Panc1 (cell line): ENCODE measurements around the gene TLE7. TPM values are rescaled to one million over a fixed set of nuclear protein-coding genes. Genes with fewer than 3 reads are reported as not detected.

ENCODE experiments used
- ATAC-seq: fragments of 200-7000 bp; cut with Tn5 transposase; 2 replicates; pipeline ENCODE4 v1.9.1; 2020; ENCODE audit warnings: mild to moderate bottlenecking, moderate library complexity
- BruUV-seq: library from RNA; stranded (reverse); fragments of 400-500 nt; replicated peaks from 2 replicates; lab custom pipeline; 2021; lab: Mats Ljungman, UMichigan
- CTCF ChIA-PET: fragments of 300-600 bp; sonication (Branson Sonifier 250); formaldehyde crosslinking; loops from one replicate; lab custom pipeline; 2022; ENCODE audit warnings: antibody characterized with exemption; lab: Charles Lee
- POLR2A ChIA-PET: fragments of 300-600 bp; sonication (Branson Sonifier 250); formaldehyde crosslinking; loops from one replicate; lab custom pipeline; 2022; ENCODE audit warnings: antibody characterized with exemption; lab: Charles Lee
- DNase-seq: peaks from one replicate; pipeline ENCODE4 v3.0.0-alpha.2; 2010; ENCODE audit warnings: low read depth, low spot score
- H3K27ac ChIP-seq: 2 replicates; pipeline ENCODE4 v1.5.1; 2011; ENCODE audit warnings: mild to moderate bottlenecking, low read length, inconsistent platforms
- H3K27me3 ChIP-seq: fragments of 200-500 bp; sonication (Bioruptor generic); 2 replicates; pipeline ENCODE4 v1.6.0; 2014; ENCODE audit warnings: low read length, inconsistent platforms; ENCODE audit not compliant: control insufficient read depth, insufficient read depth
- H3K36me3 ChIP-seq: fragments of 200-500 bp; sonication (Bioruptor generic); 2 replicates; pipeline ENCODE4 v1.5.1; 2014; ENCODE audit warnings: inconsistent platforms, mild to moderate bottlenecking, low read length, moderate library complexity; ENCODE audit not compliant: control insufficient read depth, insufficient read depth
- H3K4me1 ChIP-seq: 2 replicates; pipeline ENCODE4 v1.5.1; 2011; ENCODE audit warnings: inconsistent platforms, mild to moderate bottlenecking, low read length, moderate library complexity; ENCODE audit not compliant: control insufficient read depth, insufficient read depth
- H3K4me3 ChIP-seq, 2 experiments: 2 replicates each; pipeline ENCODE4 v1.5.1; 2011 to 2012; ENCODE audit warnings: low read depth in 2 of 2, low read length in 2 of 2, mild to moderate bottlenecking in 2 of 2, inconsistent platforms in 1 of 2, moderate library complexity in 1 of 2
- H3K9me3 ChIP-seq: fragments of 200-500 bp; sonication (Bioruptor generic); 2 replicates; pipeline ENCODE4 v1.5.1; 2014; ENCODE audit warnings: low read depth, mild to moderate bottlenecking, inconsistent platforms, low read length, moderate library complexity; ENCODE audit not compliant: control insufficient read depth, insufficient read depth
- CTCF ChIP-seq: fragments of 450-650 bp; IDR thresholded peaks from 2 replicates; pipeline ENCODE4 v1.5.1; 2017; ENCODE audit warnings: mild to moderate bottlenecking
- POLR2AphosphoS5 ChIP-seq: IDR thresholded peaks from 2 replicates; pipeline ENCODE4 v1.6.1; 2012; ENCODE audit warnings: mild to moderate bottlenecking, low read depth, low read length, moderate library complexity
- REST ChIP-seq, 2 experiments: IDR thresholded peaks; 2 replicates each; pipeline ENCODE4 v1.6.1; 2011 to 2012; ENCODE audit warnings: low read depth in 2 of 2, control low read depth in 1 of 2, low read length in 1 of 2, mild to moderate bottlenecking in 1 of 2, moderate library complexity in 1 of 2; ENCODE audit not compliant: insufficient read depth in 1 of 2
- SIN3A ChIP-seq: IDR thresholded peaks from 2 replicates; pipeline ENCODE4 v1.6.1; 2012; ENCODE audit warnings: low read depth, mild to moderate bottlenecking, low read length, moderate library complexity, borderline replicate concordance; ENCODE audit not compliant: insufficient read depth
- TCF7L2 ChIP-seq: IDR thresholded peaks from 2 replicates; pipeline ENCODE4 v1.6.1; 2011; ENCODE audit warnings: mild to moderate bottlenecking, low read depth, low read length, inconsistent platforms
- in situ Hi-C: cut with HindIII; loops from 2 replicates; pipeline ENCODE4 v1.10.0; 2016; ENCODE audit warnings: low sequenced_read_pairs, low pct_unique_long_range_greater_than_20kb
- intact Hi-C: fragments of 100-400 bp; cut with micrococcal nuclease; formaldehyde crosslinking; loops from one replicate; pipeline ENCODE4 v1.10.0; 2022; ENCODE audit not compliant: unreplicated experiment
- total RNA-seq: library from RNA; stranded (reverse); gene quantifications from one replicate; pipeline ENCODE4 v1.2.1, GENCODE V29; 2021; ENCODE audit not compliant: unreplicated experiment

TLE7 gene
- total RNA-seq, 1 experiment from 2014 or later = not detected

- CTCF ChIA-PET = no interaction called here
- intact Hi-C loops = no loop called here
Measured at GRCh38 chr16:71380831-71381230, 61.0 kb downstream of the TLE7 start.

More at GRCh38 chr16:71380831-71381230, 61.0 kb downstream of the TLE7 start:
- ATAC-seq (no peak), DNase-seq (no peak)
- TF ChIP-seq POLR2AphosphoS5 = no peak
- TF ChIP-seq SIN3A = no peak
- TF ChIP-seq CTCF = no peak
- TF ChIP-seq REST (IDR thresholded peaks at IDR 0.05; ENCODE audit: insufficient read depth in 1 of 2, low read depth in 2 of 2, low read length in 1 of 2) = no peak
- no peak for TF ChIP-seq TCF7L2
- in situ Hi-C loops = no loop called here
- Histone ChIP-seq H3K36me3 (no peaks in the 10 kb centered on the region), H3K27ac (no peak overlapping the region), H3K4me1 (no peaks in the 10 kb centered on the region), H3K4me3 (no peak overlapping the region), H3K9me3 (no peaks in the 10 kb centered on the region), H3K27me3 (no peaks in the 10 kb centered on the region; the same call in 1 of the 2 replicates)
- BruUV-seq = no TSS peak
- POLR2A ChIA-PET = no interaction called here

Other genes with a start within 250 kb of the TLE7 start
- 0.80 TPM for gene HYDIN, start 211.3 kb downstream of the TLE7 start, total RNA-seq
- 12.5 TPM for gene CMTR2, start 152.7 kb downstream of the TLE7 start, total RNA-seq
- gene CALB2, start 83.3 kb downstream of the TLE7 start, total RNA-seq = 0.59 TPM
- 5.2 TPM for gene ZNF23, start 20.2 kb upstream of the TLE7 start, total RNA-seq
- 2.5 TPM for gene ZNF19, start 47.3 kb upstream of the TLE7 start, total RNA-seq
- 1.1 TPM for gene CHST4, start 84.4 kb upstream of the TLE7 start, total RNA-seq
- 0.49 TPM for gene TAT, start 135.0 kb upstream of the TLE7 start, total RNA-seq
- 0.08 TPM for gene MARVELD3, start 184.1 kb upstream of the TLE7 start, total RNA-seq